Activated gamma-delta T cell (primary cell): Measurements from ENCODE around the gene GCNT2.
"Not testable (repeated sequence)": the region's sequence is repeated elsewhere in the genome, so short reads cannot be mapped to it uniquely, and the experiment has no call there.

Source experiments
- DNase-seq: peaks from one replicate; lab custom pipeline; 2025; lab: John Stamatoyannopoulos, UW

GCNT2 gene

DNA sequence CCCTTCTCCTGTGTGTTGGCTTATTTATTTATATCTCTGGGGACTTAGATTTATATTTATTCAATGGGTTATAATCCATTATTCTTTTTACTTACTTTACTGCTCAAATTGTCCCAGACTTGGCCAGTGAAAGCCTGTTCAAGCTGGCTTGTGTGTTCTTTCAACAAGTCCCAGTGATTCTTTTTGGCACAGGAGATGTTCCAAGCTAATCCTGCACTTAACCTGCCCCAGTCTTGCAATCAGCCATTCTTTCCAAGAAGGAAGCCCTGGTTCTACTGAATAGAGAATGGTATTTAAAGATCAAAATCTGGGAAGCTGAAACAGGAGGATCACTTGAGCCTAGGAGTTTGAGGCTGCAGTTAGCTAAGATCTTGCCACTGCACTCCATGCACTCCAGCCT, 26.7 kb downstream of the GCNT2 start:
- no peak for DNase-seq

DNA sequence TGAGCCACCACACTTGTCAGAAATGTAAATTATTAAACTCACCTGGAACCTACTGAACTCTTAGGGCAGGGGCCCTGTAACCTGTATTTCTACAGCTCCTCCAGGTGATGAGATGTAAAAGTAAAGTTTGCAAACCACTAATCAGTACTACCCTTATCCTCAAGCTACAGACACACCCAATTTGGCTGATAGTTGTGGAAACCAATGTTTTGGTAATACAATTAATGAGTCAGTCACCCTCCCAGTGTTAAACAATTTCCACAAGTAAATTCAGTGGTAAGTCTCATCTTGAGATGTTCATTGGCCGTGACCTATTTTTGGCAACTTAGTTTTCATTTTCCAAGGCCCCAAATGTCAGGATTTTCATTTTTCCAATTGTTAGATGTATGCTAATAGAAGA, 29.6 kb downstream of the GCNT2 start:
- no peak for DNase-seq

DNA sequence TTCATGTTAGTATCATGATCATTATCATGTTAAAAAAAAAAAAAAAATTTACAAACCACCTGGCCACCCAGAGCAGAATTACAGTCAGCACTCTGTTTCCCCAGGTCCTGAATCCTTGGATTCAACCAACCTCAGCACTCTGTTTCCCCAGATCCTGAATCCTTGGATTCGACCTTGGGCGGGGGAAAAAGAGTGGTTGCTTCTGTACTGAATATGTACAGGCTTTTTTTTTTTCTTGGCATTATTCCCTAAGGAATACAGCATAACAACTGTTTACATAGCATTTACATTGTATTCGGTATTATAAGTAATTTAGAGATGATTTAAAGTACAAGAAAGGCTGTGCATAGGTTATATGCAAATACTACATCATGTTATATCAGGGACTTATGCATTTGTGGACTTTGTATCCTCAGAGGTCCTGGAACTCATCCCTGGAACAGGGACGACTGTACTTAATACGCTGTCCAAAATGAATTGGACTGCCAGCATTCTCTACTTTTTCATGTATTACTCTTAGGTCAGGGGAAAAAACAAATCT, 31.2 kb downstream of the GCNT2 start:
- no peak for DNase-seq

DNA sequence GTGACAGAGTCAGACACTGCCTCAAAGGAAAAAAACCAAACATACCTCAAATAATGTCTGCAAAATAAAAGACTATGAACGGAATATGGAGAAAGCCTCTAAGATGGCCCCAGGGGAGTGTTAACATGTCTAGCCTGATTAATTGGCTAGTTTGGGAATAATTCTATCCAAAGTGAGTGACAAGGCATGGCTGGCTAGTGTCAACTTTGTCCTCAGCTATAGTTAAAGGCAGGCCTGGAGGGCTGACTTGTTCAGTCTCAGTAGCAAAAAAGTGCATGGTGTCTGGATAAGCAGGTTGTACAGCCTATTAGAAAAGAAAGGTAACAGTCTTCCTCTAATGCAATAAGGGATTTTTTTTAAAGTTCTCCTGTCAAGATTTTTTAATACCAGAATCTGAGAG, 32.7 kb downstream of the GCNT2 start:
- DNase-seq, result no peak

DNA sequence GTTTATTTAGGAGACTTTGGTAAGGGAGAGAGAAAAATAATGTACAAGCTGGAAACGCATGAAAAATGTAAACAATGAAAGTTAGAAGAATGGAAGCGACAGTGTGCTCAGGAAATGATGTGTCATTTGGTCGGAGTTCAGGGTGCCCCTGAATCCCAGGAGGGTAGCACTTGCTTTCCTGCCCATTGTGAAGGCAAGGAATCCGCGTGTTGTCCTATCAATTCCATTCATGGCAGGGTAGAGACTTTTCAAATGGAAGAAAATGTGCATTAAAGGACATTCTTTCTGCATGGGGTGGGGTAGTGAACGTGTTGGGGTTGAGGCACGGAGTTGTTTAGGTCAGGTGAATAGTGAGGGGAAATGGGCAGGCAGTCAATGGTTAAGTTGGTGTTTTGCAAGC, 33.7 kb downstream of the GCNT2 start:
- DNase-seq, result no peak

DNA sequence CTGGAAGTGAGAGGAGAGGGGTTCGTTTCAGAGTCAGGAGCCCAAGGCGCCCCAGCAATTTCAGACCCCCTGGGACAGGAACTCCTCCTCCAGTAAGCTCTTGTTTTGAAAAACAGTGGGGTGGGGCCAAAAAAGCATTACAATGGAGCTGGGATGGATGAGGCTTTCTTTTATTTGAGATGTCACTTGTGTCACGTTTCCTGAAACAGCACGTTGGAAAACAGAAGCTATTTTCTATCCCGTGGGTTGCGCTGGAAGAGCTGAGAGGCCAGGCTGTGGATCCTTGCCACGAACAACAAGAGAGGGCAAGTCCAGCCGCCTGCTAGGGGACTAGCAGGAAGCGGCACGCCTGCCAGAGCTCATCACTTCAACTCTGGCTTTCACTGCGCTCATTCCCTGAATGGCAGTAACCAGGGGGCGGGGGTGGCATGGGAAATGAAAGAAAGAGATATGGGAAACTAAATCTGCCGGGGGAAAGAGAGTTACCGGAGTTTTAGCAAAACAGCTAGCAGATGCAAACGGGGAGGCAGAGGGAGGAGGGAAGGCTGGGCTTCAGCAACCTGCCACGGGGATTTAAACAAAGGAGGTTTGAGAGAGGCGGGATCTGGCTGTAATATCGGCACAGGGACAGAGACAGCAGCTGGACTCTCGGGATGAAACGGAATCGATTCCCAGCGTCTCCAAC, 34.6 kb downstream of the GCNT2 start:
- DNase-seq, result no peak

DNA sequence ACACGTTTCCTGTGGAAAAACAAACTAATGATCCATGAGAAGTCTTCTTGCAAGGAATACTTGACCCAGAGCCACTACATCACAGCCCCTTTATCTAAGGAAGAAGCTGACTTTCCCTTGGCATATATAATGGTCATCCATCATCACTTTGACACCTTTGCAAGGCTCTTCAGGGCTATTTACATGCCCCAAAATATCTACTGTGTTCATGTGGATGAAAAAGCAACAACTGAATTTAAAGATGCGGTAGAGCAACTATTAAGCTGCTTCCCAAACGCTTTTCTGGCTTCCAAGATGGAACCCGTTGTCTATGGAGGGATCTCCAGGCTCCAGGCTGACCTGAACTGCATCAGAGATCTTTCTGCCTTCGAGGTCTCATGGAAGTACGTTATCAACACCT, 35.4 kb downstream of the GCNT2 start:
- no peak for DNase-seq

DNA sequence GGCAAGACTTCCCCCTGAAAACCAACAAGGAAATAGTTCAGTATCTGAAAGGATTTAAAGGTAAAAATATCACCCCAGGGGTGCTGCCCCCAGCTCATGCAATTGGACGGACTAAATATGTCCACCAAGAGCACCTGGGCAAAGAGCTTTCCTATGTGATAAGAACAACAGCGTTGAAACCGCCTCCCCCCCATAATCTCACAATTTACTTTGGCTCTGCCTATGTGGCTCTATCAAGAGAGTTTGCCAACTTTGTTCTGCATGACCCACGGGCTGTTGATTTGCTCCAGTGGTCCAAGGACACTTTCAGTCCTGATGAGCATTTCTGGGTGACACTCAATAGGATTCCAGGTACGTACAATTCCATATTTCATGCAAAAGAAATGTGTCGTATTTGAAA, 35.8 kb downstream of the GCNT2 start:
- no peak for DNase-seq

DNA sequence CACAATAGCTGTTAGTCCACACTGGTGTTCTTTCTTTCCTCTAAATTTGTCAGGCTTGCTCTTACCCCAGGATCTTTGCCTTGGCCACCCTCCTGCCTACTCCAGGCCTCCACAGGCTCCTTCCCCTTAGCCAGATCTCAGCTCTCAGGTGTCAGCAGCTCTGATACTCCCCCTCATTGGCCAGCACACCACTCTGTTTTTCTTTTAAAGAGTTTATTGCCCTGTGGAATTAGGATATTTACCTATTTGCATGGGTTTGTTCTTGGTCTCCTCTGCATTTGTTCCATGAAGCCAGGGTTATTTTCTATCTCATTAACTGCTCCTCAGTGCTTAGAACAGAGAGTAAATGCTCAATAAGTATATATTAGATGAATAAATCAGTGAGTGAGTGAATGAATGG, 36.8 kb downstream of the GCNT2 start:
- DNase-seq, result no peak

DNA sequence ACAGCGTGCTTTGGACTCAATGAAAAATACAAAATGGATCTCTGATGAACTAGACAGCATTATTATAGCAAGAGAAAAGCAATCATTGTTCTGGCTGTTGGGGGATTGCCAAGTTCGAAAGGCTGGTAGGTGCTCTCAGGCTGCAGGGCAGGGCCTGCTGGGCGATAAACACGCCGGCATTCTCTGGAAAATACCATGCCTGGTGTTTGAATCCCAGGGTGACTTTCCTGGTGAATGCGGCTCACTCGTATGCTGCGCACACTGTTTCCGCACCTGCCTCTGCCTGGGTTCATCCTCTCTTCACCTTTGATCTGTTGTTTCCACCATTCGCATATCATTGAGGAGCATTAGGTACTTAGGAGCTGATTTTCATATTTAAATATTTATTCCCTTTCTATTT, 37.4 kb downstream of the GCNT2 start:
- DNase-seq, result no peak

DNA sequence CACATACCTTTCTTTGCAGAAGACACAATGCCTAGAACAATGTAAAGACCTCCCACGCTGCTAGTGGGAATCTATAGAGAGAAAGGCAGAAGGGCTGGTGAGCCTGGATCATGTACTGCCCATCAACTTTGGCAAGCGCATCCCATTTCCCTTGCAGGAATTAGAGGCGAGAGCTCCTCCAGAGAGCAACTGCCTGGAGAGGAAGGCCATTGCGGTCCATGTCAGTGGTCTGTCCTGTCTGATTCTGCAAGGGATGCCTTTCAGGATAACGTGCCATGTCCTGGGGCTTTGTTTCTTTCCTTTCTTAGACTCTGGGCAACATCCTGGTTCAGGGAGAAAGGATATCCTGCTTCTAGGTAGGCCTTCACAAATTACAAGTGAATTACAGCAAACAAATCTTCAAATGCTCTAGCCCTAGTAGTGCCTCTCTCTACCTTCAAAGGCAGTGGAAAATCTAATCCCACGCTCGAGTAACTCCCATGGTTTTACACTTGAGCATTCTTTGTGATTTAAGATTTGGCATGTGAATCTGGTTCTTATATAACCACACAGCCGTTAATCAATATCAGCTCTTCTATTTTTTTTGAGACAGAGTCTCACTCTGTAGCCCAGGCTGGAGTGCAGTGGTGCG, 38.5 kb downstream of the GCNT2 start:
- no peak for DNase-seq

DNA sequence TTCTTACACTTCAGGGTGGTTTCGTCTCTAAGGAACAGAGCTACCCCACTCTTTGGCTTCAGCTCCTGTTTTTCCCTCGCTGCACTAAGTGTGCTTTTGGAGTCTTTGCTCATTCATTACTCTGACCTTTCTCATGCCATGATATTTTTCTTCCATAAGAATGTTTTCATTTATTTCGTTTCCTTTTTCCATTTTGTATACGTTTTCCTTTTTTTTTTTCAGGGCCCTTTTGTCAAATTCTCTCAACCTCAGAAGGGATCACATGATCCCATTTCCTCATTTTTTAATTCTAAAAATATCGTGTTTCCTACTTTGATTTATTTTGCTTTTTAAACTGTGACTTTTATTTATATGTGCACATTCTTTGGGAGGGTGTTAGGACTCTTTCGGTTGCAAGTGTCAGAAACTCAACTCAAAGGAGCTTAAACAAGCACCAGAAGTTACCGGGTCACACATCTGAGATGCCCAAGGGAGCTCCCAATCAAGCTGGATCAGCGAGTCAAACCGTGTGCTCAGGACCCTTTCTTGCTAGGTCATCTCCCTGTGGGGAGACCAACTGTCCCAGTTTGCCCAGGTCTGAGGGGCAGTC, 40.6 kb downstream of the GCNT2 start:
- DNase-seq, result no peak

DNA sequence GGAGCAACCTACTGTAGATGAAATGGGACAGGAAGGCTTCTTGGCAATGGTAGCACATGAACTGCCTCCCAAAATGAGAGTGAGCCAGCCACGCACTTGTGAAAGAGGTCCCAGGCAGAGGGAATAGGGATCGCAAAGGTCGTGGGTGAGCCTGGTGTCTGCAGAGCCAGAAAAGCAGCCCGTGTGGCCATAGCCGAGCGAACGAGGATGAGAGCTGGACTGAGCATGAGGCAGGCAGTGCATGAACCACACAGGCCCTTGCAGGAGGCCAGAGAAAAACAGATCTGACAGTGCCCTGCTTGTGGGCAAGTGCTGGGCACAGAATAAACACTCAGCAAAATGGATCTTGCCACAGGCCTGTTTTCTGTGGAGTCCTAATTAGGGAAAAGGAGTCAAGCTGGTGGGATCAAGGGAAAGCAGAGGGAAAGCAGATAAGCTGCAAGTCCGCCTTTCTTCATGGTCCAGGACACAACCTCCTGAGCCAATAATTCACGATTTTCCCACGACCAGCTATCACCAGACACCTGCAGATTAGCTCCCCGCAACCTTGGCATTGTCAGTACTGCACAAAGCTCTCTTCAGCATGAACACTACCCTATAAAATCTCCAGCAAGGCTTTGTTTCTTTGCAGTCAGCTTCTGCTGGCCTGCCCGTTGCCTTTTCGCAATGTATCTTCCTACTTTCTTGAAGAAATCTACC, 44.0 kb downstream of the GCNT2 start:
- no peak for DNase-seq

DNA sequence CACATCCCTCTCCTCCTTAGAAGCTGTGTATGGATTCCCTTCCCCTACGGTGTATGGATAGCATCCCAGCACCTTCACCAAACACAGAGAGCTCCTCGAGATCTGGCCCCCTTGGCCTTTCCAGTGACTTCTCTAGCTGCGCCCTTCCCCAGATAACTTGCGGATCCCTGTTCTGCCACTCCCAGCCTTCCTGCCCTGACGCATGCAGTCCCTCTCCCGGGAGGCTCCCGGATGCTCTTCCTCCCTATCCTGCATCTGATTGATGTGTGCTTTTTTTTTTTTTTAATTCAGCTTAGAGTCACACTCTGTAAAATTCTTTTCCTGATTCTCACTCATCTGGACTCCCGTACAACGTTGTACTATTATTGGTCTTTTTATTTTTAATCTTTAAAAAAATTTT, 44.8 kb downstream of the GCNT2 start:
- no peak for DNase-seq

DNA sequence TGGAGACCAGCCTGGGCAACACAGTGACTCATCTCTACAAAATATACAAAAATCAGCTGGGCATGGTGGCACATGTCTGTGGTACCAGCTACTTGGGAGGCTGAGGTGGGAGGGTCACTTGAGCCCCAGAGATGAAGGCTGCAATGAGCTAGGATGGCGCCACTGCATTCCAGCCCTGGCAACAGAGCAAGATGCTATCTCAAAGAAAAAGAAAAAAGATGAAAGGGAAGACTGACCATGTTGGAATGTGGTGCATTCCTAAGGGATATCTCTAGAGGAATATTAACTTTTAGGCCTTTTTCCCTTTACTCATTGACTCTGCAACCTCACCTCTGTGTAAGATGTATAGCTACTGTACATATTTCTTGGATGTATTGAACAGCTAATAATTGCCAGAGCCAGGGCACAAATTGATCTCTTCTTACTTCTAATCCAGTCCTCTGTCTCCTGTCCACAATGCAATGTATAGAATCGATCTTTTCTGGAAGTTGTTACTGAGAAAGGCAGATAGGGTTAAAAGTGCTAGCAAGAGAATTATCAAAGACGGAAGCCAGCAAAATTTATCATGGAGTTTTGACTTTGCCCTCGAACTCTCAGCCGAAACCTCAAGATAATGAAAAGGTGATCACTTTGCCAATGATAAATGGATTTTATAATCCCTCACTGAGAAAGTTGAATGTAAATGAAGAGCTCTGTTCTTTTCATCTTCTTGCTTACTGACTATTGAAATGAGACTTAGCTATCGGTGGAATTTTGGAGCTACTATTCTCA, 46.3 kb downstream of the GCNT2 start:
- no peak for DNase-seq

DNA sequence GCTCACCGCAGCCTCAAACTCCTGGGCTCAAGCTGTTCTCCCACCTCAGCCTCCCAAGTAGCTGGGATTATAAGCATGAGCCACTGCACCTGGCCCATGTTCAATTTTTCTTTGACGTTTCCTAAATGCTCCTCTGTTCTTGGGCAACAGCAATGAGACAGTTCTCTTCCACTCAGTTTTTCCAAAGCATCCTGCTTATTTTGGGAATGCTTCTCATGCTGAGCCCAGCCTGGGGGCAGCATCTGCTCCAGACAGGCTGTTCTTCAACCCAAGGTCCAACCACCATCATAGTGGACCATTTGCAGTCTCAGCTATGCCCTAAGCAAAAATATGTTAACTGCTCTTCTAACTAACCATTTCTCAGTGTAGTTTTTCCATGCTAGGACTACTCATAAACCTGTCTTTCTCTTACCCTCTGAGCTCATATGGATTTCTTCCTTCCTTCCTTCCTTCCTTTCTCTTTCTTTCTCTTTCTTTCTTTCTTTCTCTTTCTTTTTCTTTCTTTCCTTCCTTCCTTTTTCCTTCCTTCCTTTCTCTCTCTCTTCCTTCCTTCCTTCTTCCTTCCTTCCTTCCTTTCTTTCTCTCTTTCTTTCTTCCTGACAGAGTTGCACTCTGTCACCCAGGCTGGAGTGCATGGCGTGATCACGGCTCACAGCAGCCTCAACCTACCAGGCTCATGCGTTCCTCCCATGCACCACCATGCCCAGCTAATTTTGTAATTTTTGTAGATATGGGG, 48.4 kb downstream of the GCNT2 start:
- DNase-seq, result no peak

DNA sequence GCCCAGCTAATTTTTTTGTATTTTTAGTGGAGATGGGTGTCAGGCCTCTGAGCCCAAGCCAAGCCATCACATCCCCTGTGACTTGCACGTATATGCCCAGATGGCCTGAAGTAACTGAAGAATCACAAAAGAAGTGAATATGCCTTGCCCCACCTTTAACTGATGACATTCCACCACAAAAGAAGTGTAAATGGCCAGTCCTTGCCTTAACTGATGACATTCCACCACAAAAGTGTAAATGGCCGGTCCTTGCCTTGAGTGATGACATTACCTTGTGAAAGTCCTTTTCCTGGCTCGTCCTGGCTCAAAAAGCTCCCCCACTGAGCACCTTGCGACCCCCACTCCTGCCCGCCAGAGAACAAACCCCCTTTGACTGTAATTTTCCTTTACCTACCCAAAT, 54.4 kb downstream of the GCNT2 start:
- DNase-seq, result not testable (repeated sequence)

DNA sequence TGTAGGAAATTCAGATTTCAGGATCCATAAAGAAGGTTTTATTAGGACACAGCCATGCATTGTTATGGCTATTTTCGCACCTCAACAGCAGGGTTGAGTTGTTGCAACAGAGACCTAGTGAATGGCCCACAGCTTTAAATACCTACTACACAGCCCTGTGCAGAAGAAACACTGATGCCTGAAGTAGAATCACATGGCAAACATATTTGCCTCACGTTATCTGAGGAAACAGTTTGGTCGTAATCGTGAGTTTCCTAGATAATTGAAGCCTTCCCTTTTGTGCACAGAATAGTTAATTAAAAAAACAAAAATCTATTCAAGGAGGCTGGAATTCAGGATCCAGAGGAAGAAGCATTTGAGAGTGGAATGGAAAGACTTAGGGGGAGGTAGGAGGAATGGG, 55.1 kb downstream of the GCNT2 start:
- no peak for DNase-seq

DNA sequence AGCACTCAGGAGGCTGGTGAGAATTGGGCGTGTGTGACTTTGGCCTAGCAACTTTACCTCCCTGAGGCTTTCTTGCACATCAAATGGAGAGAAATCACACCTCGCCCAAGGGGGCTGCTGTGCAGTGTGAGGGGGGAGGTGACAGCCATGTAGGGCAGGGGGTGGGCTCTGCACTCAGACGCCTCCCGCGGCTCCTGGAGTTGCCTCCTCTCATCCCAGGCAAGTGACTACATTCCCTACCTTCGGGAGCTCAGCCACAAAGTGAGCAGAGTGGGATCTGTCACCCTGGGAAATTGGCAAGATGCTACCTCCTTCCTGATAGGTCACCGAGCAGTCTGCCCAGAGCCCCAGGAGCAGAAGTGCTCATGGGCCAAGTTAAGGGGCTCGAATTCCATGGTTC, 56.0 kb downstream of the GCNT2 start:
- DNase-seq, result no peak

DNA sequence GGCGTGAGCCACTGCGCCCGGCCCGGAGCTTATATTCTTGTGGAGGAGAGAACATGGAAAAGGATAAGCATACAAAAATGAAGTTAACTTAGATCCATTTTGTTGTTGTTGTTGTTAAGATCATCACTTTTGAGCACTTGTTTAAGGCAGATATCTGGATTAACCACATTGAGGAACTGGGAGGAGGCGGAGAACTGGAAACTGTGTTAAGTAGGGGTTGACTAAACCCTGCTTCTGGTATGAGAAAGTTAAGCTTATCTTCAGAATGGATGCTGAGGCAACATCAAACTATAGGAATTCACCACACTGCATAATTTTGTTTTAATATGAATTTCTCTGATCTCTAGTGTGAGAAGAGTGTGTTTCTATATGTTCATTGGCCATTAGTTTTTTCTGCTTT, 57.6 kb downstream of the GCNT2 start:
- DNase-seq, result no peak

DNA sequence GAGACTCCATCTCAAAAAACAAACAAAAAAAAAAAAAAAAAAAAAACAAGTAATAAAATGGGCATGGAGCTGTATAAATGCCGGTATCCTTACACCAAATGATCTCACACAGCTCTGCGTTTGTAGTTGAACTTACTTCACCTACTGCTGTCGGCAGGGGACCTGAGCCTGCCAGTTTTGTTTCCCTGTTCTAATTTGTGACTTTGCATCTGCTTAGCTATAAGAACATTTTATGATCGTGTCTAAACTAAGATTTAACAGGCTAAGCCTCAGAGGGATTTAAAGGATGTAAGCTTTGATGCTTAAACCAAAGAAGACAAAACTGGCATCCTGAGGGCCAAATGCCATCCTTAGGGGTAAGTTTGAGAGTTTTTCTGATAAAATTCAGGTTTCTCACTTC, 58.7 kb downstream of the GCNT2 start:
- DNase-seq, result no peak
